K562 (cell line): ENCODE measurements around the gene MYO1F. TPM values are rescaled to one million over a fixed set of nuclear protein-coding genes. Genes with fewer than 3 reads are reported as not detected.

ENCODE experiments used
- ATAC-seq: fragments of 200-7000 bp; cut with Tn5 transposase; 3 replicates; pipeline ENCODE4 v1.9.1; 2020; ENCODE audit warnings: moderate library complexity
- BruUV-seq: library from RNA; stranded (reverse); fragments of 400-500 nt; replicated peaks from 2 replicates; lab custom pipeline; 2021; lab: Mats Ljungman, UMichigan
- CTCF ChIA-PET: fragments of 300-600 bp; formaldehyde crosslinking; extraction: SDS; loops from one replicate; lab custom pipeline; 2021; ENCODE audit warnings: low intra/inter-chr PET ratio; lab: Yijun Ruan, JAX
- POLR2A ChIA-PET: fragments of 300-600, 350-650 bp; sonication (Branson Sonifier 250); formaldehyde crosslinking; extraction: SDS; loops from one replicate; lab custom pipeline; 2021; ENCODE audit warnings: antibody characterized with exemption, inconsistent platforms; lab: Yijun Ruan, JAX
- DNase-seq, 4 experiments: peaks; one replicate each; pipeline versions ENCODE4 v3.0.0 to v3.0.0-alpha.2; 2011 to 2018; ENCODE audit warnings: low spot score in 3 of 4, mixed read lengths in 3 of 4; ENCODE audit errors: extremely low read depth in 1 of 4
- FAIRE-seq: peaks from 2 replicates; lab custom pipeline; 2011; peaks lifted over from hg19 to GRCh38; lab: Jason Lieb, UNC
- H2AFZ ChIP-seq: 2 replicates; pipeline ENCODE4 v1.6.0; 2011; ENCODE audit warnings: low read depth, low read length, control low read depth, inconsistent platforms
- H3K27ac ChIP-seq: fragments of 200-600 bp; 3 replicates; pipeline ENCODE4 v1.8.0; 2011; ENCODE audit warnings: low read depth, mild to moderate bottlenecking, control low read depth, inconsistent platforms, low read length, moderate library complexity, mixed read lengths; ENCODE audit errors: extremely low read depth
- H3K27me3 ChIP-seq, 2 experiments: fragments of 300-600 bp in 1 of 2; 2 replicates in 1 of 2; 3 replicates in 1 of 2; pipeline versions ENCODE4 v1.6.0 to v1.8.0; 2011; ENCODE audit warnings: inconsistent platforms in 2 of 2, low read length in 2 of 2, mild to moderate bottlenecking in 1 of 2, mixed read lengths in 1 of 2, moderate library complexity in 1 of 2; ENCODE audit not compliant: control insufficient read depth in 2 of 2, insufficient read depth in 2 of 2
- H3K36me3 ChIP-seq: fragments of 300-600 bp; 3 replicates; pipeline ENCODE4 v1.8.0; 2011; ENCODE audit warnings: mild to moderate bottlenecking, low read length, inconsistent platforms; ENCODE audit not compliant: control insufficient read depth, insufficient read depth
- H3K4me1 ChIP-seq, 2 experiments: fragments of 200-600 bp in 1 of 2; replicated peaks in 1 of 2; 2 replicates in 1 of 2; 3 replicates in 1 of 2; pipeline versions ENCODE4 v1.5.1 to v1.8.0; 2011; ENCODE audit warnings: inconsistent platforms in 2 of 2, low read length in 2 of 2, mild to moderate bottlenecking in 1 of 2, mixed read lengths in 1 of 2, moderate library complexity in 1 of 2; ENCODE audit not compliant: control insufficient read depth in 2 of 2, insufficient read depth in 2 of 2
- H3K4me2 ChIP-seq: 2 replicates; pipeline ENCODE4 v1.6.1; 2011; ENCODE audit warnings: low read length, control low read depth, inconsistent platforms, mixed read lengths; ENCODE audit not compliant: insufficient read depth
- H3K4me3 ChIP-seq: fragments of 200-600 bp; sonication (generic), shearing (Covaris generic); 2 replicates; pipeline ENCODE4 v1.5.1; 2016; ENCODE audit warnings: control low read depth, inconsistent platforms
- H3K79me2 ChIP-seq: fragments of 200-600 bp; 3 replicates; pipeline ENCODE4 v1.8.0; 2011; ENCODE audit warnings: low read length, inconsistent platforms; ENCODE audit not compliant: control insufficient read depth, insufficient read depth
- H3K9ac ChIP-seq, 2 experiments: 2 replicates each; pipeline versions ENCODE4 v1.6.0 to v1.6.1; 2011; ENCODE audit warnings: low read depth in 2 of 2, low read length in 2 of 2, control low read depth in 1 of 2, inconsistent platforms in 1 of 2, mild to moderate bottlenecking in 1 of 2, mixed read lengths in 1 of 2; ENCODE audit not compliant: insufficient read depth in 1 of 2
- H3K9me1 ChIP-seq: one replicate; pipeline ENCODE4 v1.6.0; 2011; ENCODE audit warnings: inconsistent platforms, mild to moderate bottlenecking, low read length, moderate library complexity; ENCODE audit not compliant: control insufficient read depth, insufficient read depth
- H3K9me3 ChIP-seq: replicated peaks from 2 replicates; pipeline ENCODE4 v1.5.1; 2011; ENCODE audit warnings: low read depth, low read length, inconsistent platforms; ENCODE audit not compliant: control insufficient read depth, insufficient read depth
- H4K20me1 ChIP-seq: replicated peaks from 2 replicates; pipeline ENCODE4 v1.6.1; 2011; ENCODE audit warnings: low read length, inconsistent platforms, mixed read lengths; ENCODE audit not compliant: control insufficient read depth, insufficient read depth
- NFIC ChIP-seq: fragments of 450-650 bp; IDR thresholded peaks from 2 replicates; pipeline ENCODE4 v1.6.1; 2017; ENCODE audit warnings: mild to moderate bottlenecking, inconsistent platforms
- OTX1 ChIP-seq: fragments of 450-650 bp; formaldehyde crosslinking; IDR thresholded peaks from 2 replicates; pipeline ENCODE4 v1.4.0; 2022; ENCODE audit warnings: mild to moderate bottlenecking
- SUPT5H ChIP-seq: fragments of 450-650 bp; IDR thresholded peaks from 2 replicates; pipeline ENCODE4 v1.6.1; 2016
- ZBTB17 ChIP-seq: fragments of 450-650 bp; formaldehyde crosslinking; IDR thresholded peaks from 2 replicates; pipeline ENCODE4 v1.4.0; 2020; ENCODE audit warnings: mild to moderate bottlenecking
- ZNF707 ChIP-seq: fragments of 250-450 bp; sonication (Bioruptor Pico); conservative IDR thresholded peaks from 2 replicates; pipeline ENCODE4 v1.8.0; 2022; ENCODE audit warnings: inconsistent platforms, mild to moderate bottlenecking, moderate library complexity
- WGBS: fragments of 100-300 bp; shearing (Covaris generic); methylation state at CpG from one replicate; pipeline ENCODE4 v1.1.6; 2016; ENCODE audit warnings: low coverage, mixed read lengths; ENCODE audit not compliant: insufficient coverage; ENCODE audit errors: missing lambda C conversion rate; 5-methylcytosine and 5-hydroxymethylcytosine counted together
- in situ Hi-C: fragments of 300-500 bp; cut with MboI; formaldehyde crosslinking; loops from 4 replicates; pipeline ENCODE4 v1.15.0; 2018; ENCODE audit warnings: inconsistent platforms, mixed read lengths
- intact Hi-C: fragments of 100-400 bp; cut with micrococcal nuclease; formaldehyde crosslinking; loops from 2 replicates; pipeline ENCODE4 v1.14.2; 2022
- polyA plus RNA-seq, 8 experiments: library from polyadenylated mRNA; depleted of rRNA in 4 of 8; stranded (reverse) in 5 of 8; unstranded in 3 of 8; fragments of >200 nt; fragmentation: Nextera tagmentation in 2 of 8; fragmentation: Illumina TruSeq in 1 of 8; extraction: Ambion mirVana in 2 of 8; extraction: Trizol in 1 of 8; gene quantifications; 2 replicates each; pipeline versions ENCODE4 v1.2.1 to v1.2.3, GENCODE V29; 2011 to 2014; ENCODE audit warnings: inconsistent platforms in 1 of 8, missing spikeins in 1 of 8
- total RNA-seq, 7 experiments: library from RNA; depleted of rRNA in 6 of 7; stranded (reverse); fragments of >200 nt in 6 of 7; fragmentation: Illumina TruSeq in 2 of 7; extraction: Trizol in 2 of 7; gene quantifications; 2 replicates each; pipeline versions ENCODE4 v1.2.1 to v1.2.3, GENCODE V29; 2011 to 2021; ENCODE audit warnings: low replicate concordance in 1 of 7
- TF ChIP-seq, protein P1 (sequence below), 2 experiments: fragments of 450-650 bp in 1 of 2; sonication (generic) in 1 of 2; formaldehyde crosslinking in 1 of 2; IDR thresholded peaks in 1 of 2; conservative IDR thresholded peaks in 1 of 2; 2 replicates each; pipeline versions ENCODE4 v1.6.1 to v1.8.1; 2016 to 2023; ENCODE audit warnings: mild to moderate bottlenecking in 2 of 2, moderate library complexity in 2 of 2, inconsistent platforms in 1 of 2, missing genetic modification reagents in 1 of 2
- TF ChIP-seq, protein P2 (sequence below), 3 experiments: IDR thresholded peaks in 2 of 3; conservative IDR thresholded peaks in 1 of 3; 2 replicates each; pipeline ENCODE4 v1.5.1; 2011 to 2012; ENCODE audit warnings: low read length in 3 of 3, mild to moderate bottlenecking in 3 of 3, control low read depth in 2 of 3, improper control_type of control experiment in 1 of 3, inconsistent platforms in 1 of 3, low read depth in 1 of 3, mixed read lengths in 1 of 3, moderate library complexity in 1 of 3; ENCODE audit not compliant: insufficient read depth in 2 of 3

Gene MYO1F
- total and polyA plus RNA-seq, 9 of the 15 experiments (the other 6 are each of a cell fraction or from before 2014, with no cell fraction given) = 0.78 to 9.4 (median 4.3) TPM

DNA sequence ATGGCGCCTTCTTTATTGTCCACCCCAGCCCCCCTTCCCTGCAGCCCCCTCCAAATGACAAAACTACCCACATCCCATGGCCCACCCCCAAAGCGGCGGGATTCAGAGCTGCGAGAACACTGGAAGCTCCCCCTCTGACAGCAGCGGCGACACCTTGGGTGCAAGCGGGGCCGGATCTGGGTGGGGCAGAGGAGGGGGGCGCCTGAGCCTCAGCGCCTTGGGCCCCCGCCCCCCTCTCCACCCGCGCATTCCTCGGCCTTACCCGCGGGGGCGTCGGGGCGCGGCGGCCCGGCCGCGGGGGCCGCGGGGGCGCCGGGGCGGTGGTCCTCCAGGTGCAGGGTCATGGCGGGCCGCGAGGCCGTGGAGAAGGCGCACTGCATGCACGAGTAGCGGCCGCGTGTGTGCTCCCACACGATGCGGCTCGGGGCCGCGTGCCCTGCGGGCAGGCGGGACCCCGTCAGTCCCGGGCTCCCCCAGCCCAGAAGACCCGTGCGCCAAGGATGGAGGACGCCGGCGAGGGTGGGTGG, 66.6 kb downstream of the MYO1F start (continued):
- no peak for TF ChIP-seq ZNF707 (CRISPR knock-in tag)

DNA sequence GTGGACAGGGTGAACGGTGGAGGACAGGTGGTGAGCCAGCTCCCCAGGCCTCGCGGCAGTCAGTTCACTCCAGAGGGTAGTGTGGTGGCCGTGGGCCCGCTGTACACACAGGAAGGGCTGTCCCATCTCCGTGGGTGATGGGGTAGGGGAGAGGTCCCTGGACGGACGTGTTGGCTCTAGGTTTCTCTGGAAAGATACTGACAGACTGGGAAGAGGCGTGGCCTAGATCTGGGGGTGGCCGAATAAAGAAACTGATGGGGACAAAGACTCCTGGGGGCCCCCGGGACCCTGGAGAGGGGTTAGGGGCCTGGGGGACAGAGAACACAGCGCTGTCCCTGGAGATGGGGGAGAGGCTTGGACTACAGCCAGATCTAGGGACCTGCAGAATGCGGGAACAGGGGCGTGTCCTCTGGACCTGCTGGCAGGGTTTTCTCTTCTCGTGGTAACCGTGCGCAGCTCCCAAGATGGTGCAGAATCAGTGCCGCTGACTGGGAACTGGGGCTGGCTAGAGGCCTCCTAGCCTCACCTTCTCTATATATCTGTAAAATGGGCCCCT, 70.8 kb downstream of the MYO1F start:
- Histone ChIP-seq H3K79me2 (no peaks in the 10 kb centered on the region), H3K9me3 (no peaks in the 10 kb centered on the region), H3K4me3 (peak overlapping the region; percentile 40; the same call in 1 of the 2 replicates), H3K27ac (no peak overlapping the region; the same call in 2 of the 3 replicates), H3K4me2 (peak overlapping the region; percentile 72), H3K27me3 (no peaks in the 10 kb centered on the region), H3K9ac (peak overlapping the region; percentile 51 to 91; a peak in 3 of 4 replicates), H2AFZ (peak overlapping the region; percentile 87), H3K36me3 (peaks cover 2% of the 10 kb centered on the region; the same call in 1 of the 3 replicates)
- in situ Hi-C loops (no loop called here), intact Hi-C loops (loop anchor here (5.0 kb wide), 1 partner anchor 154 kb away; no protein-coding TSS in a partner anchor)
- no TSS peak for BruUV-seq
- CTCF ChIA-PET = interaction anchor here (0.7 to 1.1 kb wide), 3 partner anchors 71 to 237 kb away, joined by 3 to 4 read pairs (median 3); no protein-coding TSS in a partner anchor
- ATAC-seq (peak; percentile 58), DNase-seq (peak; percentile 45 to 57 (median 53)), FAIRE-seq (no peak)
- 26% methylated on average over 16 of the region's 18 CpGs for WGBS
- peak; percentile 74 for TF ChIP-seq NFIC
- TF ChIP-seq, protein P1, sequence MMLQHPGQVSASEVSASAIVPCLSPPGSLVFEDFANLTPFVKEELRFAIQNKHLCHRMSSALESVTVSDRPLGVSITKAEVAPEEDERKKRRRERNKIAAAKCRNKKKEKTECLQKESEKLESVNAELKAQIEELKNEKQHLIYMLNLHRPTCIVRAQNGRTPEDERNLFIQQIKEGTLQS (IDR thresholded peaks at IDR 0.05) = no peak
- TF ChIP-seq, protein P1 (CRISPR knock-in tag; conservative IDR thresholded peaks at IDR 0.05) = no peak
- TF ChIP-seq ZBTB17 (CRISPR knock-in tag) = 0 out of 2 replicates have a peak, but pooled peaks have one; percentile 1
- 0 out of 2 replicates have a peak, but pooled peaks have one; percentile 5 for TF ChIP-seq OTX1 (CRISPR knock-in tag)
- 0 out of 2 replicates have a peak, but pooled peaks have one; percentile 7 for TF ChIP-seq SUPT5H
- TF ChIP-seq, protein P2, sequence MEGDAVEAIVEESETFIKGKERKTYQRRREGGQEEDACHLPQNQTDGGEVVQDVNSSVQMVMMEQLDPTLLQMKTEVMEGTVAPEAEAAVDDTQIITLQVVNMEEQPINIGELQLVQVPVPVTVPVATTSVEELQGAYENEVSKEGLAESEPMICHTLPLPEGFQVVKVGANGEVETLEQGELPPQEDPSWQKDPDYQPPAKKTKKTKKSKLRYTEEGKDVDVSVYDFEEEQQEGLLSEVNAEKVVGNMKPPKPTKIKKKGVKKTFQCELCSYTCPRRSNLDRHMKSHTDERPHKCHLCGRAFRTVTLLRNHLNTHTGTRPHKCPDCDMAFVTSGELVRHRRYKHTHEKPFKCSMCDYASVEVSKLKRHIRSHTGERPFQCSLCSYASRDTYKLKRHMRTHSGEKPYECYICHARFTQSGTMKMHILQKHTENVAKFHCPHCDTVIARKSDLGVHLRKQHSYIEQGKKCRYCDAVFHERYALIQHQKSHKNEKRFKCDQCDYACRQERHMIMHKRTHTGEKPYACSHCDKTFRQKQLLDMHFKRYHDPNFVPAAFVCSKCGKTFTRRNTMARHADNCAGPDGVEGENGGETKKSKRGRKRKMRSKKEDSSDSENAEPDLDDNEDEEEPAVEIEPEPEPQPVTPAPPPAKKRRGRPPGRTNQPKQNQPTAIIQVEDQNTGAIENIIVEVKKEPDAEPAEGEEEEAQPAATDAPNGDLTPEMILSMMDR (IDR thresholded peaks at IDR 0.05 in 2 of 3, conservative IDR thresholded peaks at IDR 0.05 in 1 of 3; ENCODE audit: insufficient read depth in 2 of 3, low read depth in 1 of 3, low read length in 3 of 3) = peak in 1 of 3 experiments; percentile 17; a peak in 1 of 6 replicates
- TF ChIP-seq, all 486 proteins: peak for 5
- Histone ChIP-seq H3K9me1 (no peaks in the 10 kb centered on the region), H4K20me1 (no peaks in the 10 kb centered on the region), H3K4me1 (peaks cover 12 to 58% of the 10 kb centered on the region in 2 experiments; a peak in 4 of 5 replicates)
- POLR2A ChIA-PET = interaction anchor here (0.6 to 2.6 kb wide), 4 partner anchors 8 to 165 kb away, joined by 3 to 10 read pairs (median 4); partner anchors contain the start of genes HNRNPM and ZNF414
